Right lobe of liver (tissue), 4 donors: ENCODE measurements around the gene XKR8.

ENCODE experiments used
- CTCF ChIP-seq, 4 donors: fragments of 200-600 bp in 3 of 4; fragments of 450-650 bp in 1 of 4; IDR thresholded peaks; one replicate each; pipeline versions ENCODE4 v1.5.1 to v1.8.0; 2016 to 2022; ENCODE audit warnings: antibody characterized with exemption in 4 of 4, mild to moderate bottlenecking in 2 of 4
- POLR2A ChIP-seq: fragments of 450-650 bp; IDR thresholded peaks from one replicate; pipeline ENCODE4 v1.6.1; 2017; ENCODE audit warnings: antibody characterized with exemption, mild to moderate bottlenecking
- donor health status: DM: no; HTN: no; CAD: no.
- donor health status: DM: no; HTN: no; CAD: no.
- donor health status: DM: no; HTN: yes; CAD: no.

GRCh38 chr1:27934818-27935549 is 24.8 kb upstream of the XKR8 start, which contains the start of gene SMPDL3B:
- TF ChIP-seq CTCF (IDR thresholded peaks at IDR 0.05): no peak
- TF ChIP-seq POLR2A: no peak
